Progenitor cell of endocrine pancreas (in vitro differentiated cells): ENCODE measurements around the gene SALL1. TPM values are rescaled to one million over a fixed set of nuclear protein-coding genes. Genes with fewer than 3 reads are reported as not detected.

Experiments
- DNase-seq: peaks from one replicate; pipeline ENCODE4 v3.0.0; 2021; ENCODE audit warnings: low spot score; ENCODE audit not compliant: unreplicated experiment
- H3K27ac Mint-ChIP-seq: 2 replicates; pipeline ENCODE4 v1.8.0; 2021; ENCODE audit warnings: mild to moderate bottlenecking, moderate library complexity, mixed read lengths
- H3K27me3 Mint-ChIP-seq: 2 replicates; pipeline ENCODE4 v1.8.0; 2021; ENCODE audit warnings: mixed read lengths
- H3K36me3 Mint-ChIP-seq: 2 replicates; pipeline ENCODE4 v1.8.0; 2022; ENCODE audit warnings: mixed read lengths; ENCODE audit not compliant: insufficient read depth
- H3K4me1 Mint-ChIP-seq: 2 replicates; pipeline ENCODE4 v1.8.0; 2021; ENCODE audit warnings: low read depth, mixed read lengths
- H3K4me3 Mint-ChIP-seq: 2 replicates; pipeline ENCODE4 v1.8.0; 2021; ENCODE audit warnings: low read depth, mild to moderate bottlenecking, moderate library complexity, mixed read lengths
- H3K9me3 Mint-ChIP-seq: 2 replicates; pipeline ENCODE4 v1.8.0; 2021; ENCODE audit warnings: low read depth, mixed read lengths
- total RNA-seq: library from RNA; stranded (reverse); gene quantifications from 2 replicates; pipeline ENCODE4 v1.2.1, GENCODE V29; 2021
- TF ChIP-seq, protein P1 (sequence below): fragments of 200-600 bp; sonication (generic); IDR thresholded peaks from one replicate; pipeline ENCODE4 v1.5.0; 2021; ENCODE audit warnings: antibody characterized with exemption, mild to moderate bottlenecking; ENCODE audit not compliant: unreplicated experiment

SALL1 gene
- total RNA-seq, 1 donor from 2014 or later, result 11.0 TPM

DNA sequence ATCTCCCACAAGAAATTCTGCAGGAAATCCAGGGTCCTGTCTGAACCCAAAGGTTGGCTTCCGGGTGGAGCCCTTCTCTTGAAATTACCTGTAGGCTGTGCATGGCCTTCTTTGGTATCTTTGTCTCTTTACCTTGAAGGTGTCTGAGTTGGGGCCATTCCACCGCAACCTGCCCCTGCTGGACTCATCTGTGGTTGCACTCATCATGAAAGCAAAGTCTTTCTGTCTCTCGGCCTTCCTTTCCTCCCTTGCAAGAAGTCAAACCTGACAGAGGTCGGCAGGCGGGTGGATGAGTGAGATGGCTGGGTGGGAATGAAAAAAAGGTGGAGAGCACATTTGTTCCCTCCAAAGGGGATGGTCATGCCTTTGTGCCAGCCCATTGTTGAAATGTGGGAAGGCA lies 25.1 kb downstream of the SALL1 start:
- Mint-ChIP-seq H3K4me3 (no peak overlapping the region), H3K27ac (no peak overlapping the region), H3K9me3 (no peaks in the 10 kb centered on the region), H3K36me3 (no peaks in the 10 kb centered on the region), H3K4me1 (peaks cover 7% of the 10 kb centered on the region), H3K27me3 (peaks cover 53% of the 10 kb centered on the region)
- TF ChIP-seq, protein P1, sequence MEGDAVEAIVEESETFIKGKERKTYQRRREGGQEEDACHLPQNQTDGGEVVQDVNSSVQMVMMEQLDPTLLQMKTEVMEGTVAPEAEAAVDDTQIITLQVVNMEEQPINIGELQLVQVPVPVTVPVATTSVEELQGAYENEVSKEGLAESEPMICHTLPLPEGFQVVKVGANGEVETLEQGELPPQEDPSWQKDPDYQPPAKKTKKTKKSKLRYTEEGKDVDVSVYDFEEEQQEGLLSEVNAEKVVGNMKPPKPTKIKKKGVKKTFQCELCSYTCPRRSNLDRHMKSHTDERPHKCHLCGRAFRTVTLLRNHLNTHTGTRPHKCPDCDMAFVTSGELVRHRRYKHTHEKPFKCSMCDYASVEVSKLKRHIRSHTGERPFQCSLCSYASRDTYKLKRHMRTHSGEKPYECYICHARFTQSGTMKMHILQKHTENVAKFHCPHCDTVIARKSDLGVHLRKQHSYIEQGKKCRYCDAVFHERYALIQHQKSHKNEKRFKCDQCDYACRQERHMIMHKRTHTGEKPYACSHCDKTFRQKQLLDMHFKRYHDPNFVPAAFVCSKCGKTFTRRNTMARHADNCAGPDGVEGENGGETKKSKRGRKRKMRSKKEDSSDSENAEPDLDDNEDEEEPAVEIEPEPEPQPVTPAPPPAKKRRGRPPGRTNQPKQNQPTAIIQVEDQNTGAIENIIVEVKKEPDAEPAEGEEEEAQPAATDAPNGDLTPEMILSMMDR, result peak; percentile 31
- no peak for DNase-seq

DNA sequence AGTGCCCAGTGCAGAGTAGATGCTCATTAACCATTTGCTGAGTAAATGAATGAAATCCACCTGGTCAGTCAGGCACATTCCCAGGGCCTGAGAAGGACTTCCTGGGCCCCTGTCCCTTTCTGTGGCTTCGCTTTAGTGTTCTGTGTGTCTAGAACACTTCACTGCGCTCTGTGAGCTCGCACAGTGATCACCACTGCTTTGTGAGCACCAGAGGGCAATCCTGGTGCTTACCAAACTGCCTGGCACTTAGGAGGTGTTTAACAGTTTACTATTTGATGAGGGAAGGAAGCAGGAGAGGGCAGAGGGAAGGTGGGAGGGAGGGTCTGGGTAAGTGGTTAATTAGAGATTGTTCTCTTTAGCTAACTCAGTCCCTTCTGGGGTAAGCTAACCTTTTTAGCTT lies 26.2 kb downstream of the SALL1 start:
- H3K27me3 Mint-ChIP-seq, result peaks cover 52% of the 10 kb centered on the region
- TF ChIP-seq, protein P1, result no peak
- DNase-seq, result no peak
- H3K4me3 Mint-ChIP-seq, result no peak overlapping the region
- H3K9me3 Mint-ChIP-seq, result no peaks in the 10 kb centered on the region
- no peaks in the 10 kb centered on the region for H3K36me3 Mint-ChIP-seq
- H3K27ac Mint-ChIP-seq, result no peak overlapping the region
- peaks cover 12% of the 10 kb centered on the region for H3K4me1 Mint-ChIP-seq

DNA sequence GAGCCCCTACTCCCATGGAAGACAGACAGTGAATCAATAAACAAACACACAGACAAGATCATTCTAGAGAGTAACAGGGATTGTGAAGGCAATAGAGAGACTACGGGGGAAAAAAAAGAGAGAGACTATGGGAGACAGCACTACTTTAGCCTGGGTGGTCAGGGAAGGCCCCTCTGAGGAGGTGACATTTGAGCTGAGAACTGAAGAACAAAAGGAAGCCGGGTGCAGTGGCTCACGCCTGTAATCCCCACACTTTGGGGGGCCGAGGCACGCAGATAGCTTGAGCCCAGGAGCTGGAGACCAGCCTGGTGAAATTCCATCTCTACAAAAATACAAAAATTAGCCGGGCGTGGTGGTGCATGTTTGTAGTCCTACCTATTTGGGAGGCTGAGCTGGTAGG lies 29.2 kb downstream of the SALL1 start:
- DNase-seq, result no peak
- no peaks in the 10 kb centered on the region for H3K36me3 Mint-ChIP-seq
- no peak overlapping the region for H3K4me3 Mint-ChIP-seq
- peaks cover 59% of the 10 kb centered on the region for H3K27me3 Mint-ChIP-seq
- H3K4me1 Mint-ChIP-seq, result peaks cover 16% of the 10 kb centered on the region
- no peaks in the 10 kb centered on the region for H3K9me3 Mint-ChIP-seq
- no peak overlapping the region for H3K27ac Mint-ChIP-seq
- TF ChIP-seq, protein P1, result no peak

DNA sequence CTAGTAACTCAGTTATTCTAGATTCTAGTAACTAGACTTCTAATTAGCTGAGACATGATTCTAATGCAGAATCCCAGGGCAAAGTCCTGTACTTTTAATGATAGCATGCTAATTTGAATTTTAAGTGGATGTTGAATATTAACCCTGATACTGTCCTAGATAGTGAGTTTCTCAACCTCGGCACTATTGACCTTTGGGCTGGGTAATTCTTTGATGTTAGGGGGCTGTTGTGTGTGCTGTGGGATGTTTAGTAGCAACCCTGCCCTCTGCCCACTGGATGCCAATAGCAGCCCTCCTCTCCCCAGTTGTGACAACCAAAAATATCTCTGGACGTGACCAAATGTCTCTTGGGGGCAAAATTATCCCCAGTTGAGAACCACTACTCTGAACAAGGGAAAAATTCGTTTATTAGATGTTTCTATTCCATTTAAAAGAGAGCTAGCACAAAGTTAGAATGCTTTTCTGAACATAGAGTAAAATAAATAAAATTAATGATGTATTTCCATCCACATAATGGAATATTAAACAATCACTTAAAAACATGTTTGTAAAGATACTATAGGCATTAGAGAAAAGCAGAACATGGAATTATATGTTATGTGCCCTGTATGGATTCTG lies 30.2 kb downstream of the SALL1 start:
- H3K36me3 Mint-ChIP-seq, result no peaks in the 10 kb centered on the region
- no peaks in the 10 kb centered on the region for H3K9me3 Mint-ChIP-seq
- H3K4me3 Mint-ChIP-seq, result no peak overlapping the region
- H3K4me1 Mint-ChIP-seq, result peaks cover 18% of the 10 kb centered on the region
- TF ChIP-seq, protein P1, result no peak
- DNase-seq, result no peak
- H3K27ac Mint-ChIP-seq, result no peak overlapping the region
- peaks cover 54% of the 10 kb centered on the region for H3K27me3 Mint-ChIP-seq

DNA sequence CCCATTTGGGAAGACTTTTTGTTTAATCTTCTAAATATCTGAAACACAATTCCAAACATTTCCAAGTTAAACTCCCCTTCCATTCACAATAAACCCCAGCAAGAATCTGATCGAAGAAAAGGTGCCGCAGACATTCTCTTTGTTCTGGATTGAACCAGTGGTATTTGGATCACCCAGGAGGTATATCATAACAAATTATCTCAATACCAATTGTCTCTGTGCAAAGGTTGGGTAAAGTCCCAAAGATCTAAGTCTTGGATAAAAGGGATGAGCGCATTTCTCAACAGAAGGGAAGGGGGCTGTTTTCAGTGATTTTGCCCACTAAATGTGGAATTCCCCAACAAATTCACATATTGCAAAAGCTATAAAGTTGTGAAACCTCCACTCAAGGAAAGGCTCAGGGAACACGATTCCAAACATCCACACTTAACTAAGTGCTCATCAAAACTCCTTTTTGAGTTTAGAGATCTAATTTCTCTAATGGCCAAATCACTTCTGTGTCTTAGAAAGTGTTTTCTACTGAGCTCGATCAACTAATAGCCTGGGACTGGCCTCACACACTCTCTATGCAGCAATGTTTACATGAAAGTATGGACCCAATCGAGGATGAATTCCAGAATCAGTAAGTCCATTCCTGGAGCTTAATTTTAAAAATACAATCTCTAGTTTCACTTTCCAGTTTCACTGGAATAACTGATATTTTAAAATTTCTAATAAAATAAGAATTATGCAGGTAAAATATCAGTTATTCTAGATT lies 30.9 kb downstream of the SALL1 start:
- no peak overlapping the region for H3K27ac Mint-ChIP-seq
- no peak for DNase-seq
- H3K36me3 Mint-ChIP-seq, result no peaks in the 10 kb centered on the region
- peaks cover 18% of the 10 kb centered on the region for H3K4me1 Mint-ChIP-seq
- TF ChIP-seq, protein P1, result no peak
- no peak overlapping the region for H3K4me3 Mint-ChIP-seq
- H3K27me3 Mint-ChIP-seq, result peaks cover 55% of the 10 kb centered on the region
- no peaks in the 10 kb centered on the region for H3K9me3 Mint-ChIP-seq
